ENCODE data around the gene DUSP16. TPM values are rescaled to one million over a fixed set of nuclear protein-coding genes. Genes with fewer than 3 reads are reported as not detected.

The DUSP16 gene
- total RNA-seq, 5 donors from 2014 or later (not counting 1 experiment from before 2014, with no cell fraction given): 44.6 to 72.3 (median 61.0) TPM

GRCh38 chr12:12441843-12442461 is 120.7 kb downstream of the DUSP16 start:
- Histone ChIP-seq H3K27me3 (replicated peaks in 1 of 2; ENCODE audit: control insufficient read depth in 2 of 2, extremely low read depth in 1 of 2, insufficient read depth in 2 of 2, low read length in 1 of 2) (no peaks in the 10 kb centered on the region), H3K9me3 (no peaks in the 10 kb centered on the region), H3K27ac (ENCODE audit: low read length) (peak overlapping the region; percentile 96), H3K36me3 (ENCODE audit: control insufficient read depth in 2 of 2, extremely low read depth in 1 of 2, insufficient read depth in 1 of 2, low read length in 1 of 2) (peaks cover 0 to 4% of the 10 kb centered on the region in 2 donors), H3K4me3 (ENCODE audit: control insufficient read depth in 1 of 2, extremely low read depth in 1 of 2, low read length in 1 of 2) (no peak overlapping the region), H3K4me1 (ENCODE audit: control insufficient read depth in 1 of 2, extremely low read depth in 1 of 2, insufficient read depth in 2 of 2, low read length in 2 of 2) (peaks cover 33 to 65% of the 10 kb centered on the region in 2 experiments)
- H3K4me3 Mint-ChIP-seq: peak overlapping the region; percentile 55 to 63 (median 62)
- ChIA-PET CTCF (interaction anchor here (0.6 to 2.7 kb wide), 13 partner anchors 24 to 295 kb away, joined by 3 to 21 read pairs (median 5); no protein-coding TSS in a partner anchor), POLR2A (interaction anchor here (0.5 to 2.4 kb wide), 23 partner anchors 12 to 295 kb away, joined by 3 to 28 read pairs (median 4); partner anchors contain the start of genes BORCS5 (in 1 of the 2) and DUSP16 (in 1 of the 2))
- peaks cover 0 to 5% (median 5%) of the 10 kb centered on the region in 3 donors for H3K9me3 Mint-ChIP-seq
- H3K36me3 Mint-ChIP-seq: peaks cover 23% of the 10 kb centered on the region
- H3K27me3 Mint-ChIP-seq: no peaks in the 10 kb centered on the region
- peak; percentile 82 to 91 (median 88) for ATAC-seq (replicated peaks in 1 of 4)
- 21% methylated on average over 2 of the region's 4 CpGs for WGBS (ENCODE audit: insufficient coverage)
- H3K27ac Mint-ChIP-seq: peak overlapping the region; percentile 92 to 94
- peaks cover 51 to 92% (median 88%) of the 10 kb centered on the region in 3 donors for H3K4me1 Mint-ChIP-seq
- DNase-seq: peak; percentile 29 to 87 (median 69)

- Mint-ChIP-seq H3K36me3 (peaks cover 22% of the 10 kb centered on the region), H3K4me1 (peaks cover 50 to 88% (median 82%) of the 10 kb centered on the region in 3 donors), H3K27me3 (no peaks in the 10 kb centered on the region), H3K9me3 (peaks cover 0 to 7% (median 6%) of the 10 kb centered on the region in 3 donors), H3K4me3 (peak overlapping the region; percentile 55 to 63 (median 62)), H3K27ac (peak overlapping the region; percentile 92 to 94)
- DNase-seq: no peak
- no peaks in the 10 kb centered on the region for H3K27me3 ChIP-seq (replicated peaks in 1 of 2; ENCODE audit: control insufficient read depth in 2 of 2, extremely low read depth in 1 of 2, insufficient read depth in 2 of 2, low read length in 1 of 2)
- H3K4me3 ChIP-seq (ENCODE audit: control insufficient read depth in 1 of 2, extremely low read depth in 1 of 2, low read length in 1 of 2): no peak overlapping the region
- H3K27ac ChIP-seq (ENCODE audit: low read length): peak overlapping the region; percentile 96
- ChIA-PET CTCF (interaction anchor here in 1 of 2 donors (0.6 to 2.7 kb wide), 10 partner anchors 25 to 295 kb away, joined by 3 to 21 read pairs (median 6); no protein-coding TSS in a partner anchor), POLR2A (interaction anchor here (0.6 to 2.4 kb wide), 18 partner anchors 15 to 122 kb away, joined by 3 to 28 read pairs (median 6); partner anchors contain the start of genes BORCS5 (in 1 of the 2) and DUSP16 (in 1 of the 2))
- H3K4me1 ChIP-seq (ENCODE audit: control insufficient read depth in 1 of 2, extremely low read depth in 1 of 2, insufficient read depth in 2 of 2, low read length in 2 of 2): peaks cover 33 to 63% of the 10 kb centered on the region in 2 experiments
- peak in 1 of 4 experiments; percentile 1 for ATAC-seq (replicated peaks in 1 of 4)
- no CpG with 5 or more reads among the region's 2 CpGs for WGBS (ENCODE audit: insufficient coverage)
- H3K9me3 ChIP-seq: no peaks in the 10 kb centered on the region
- H3K36me3 ChIP-seq (ENCODE audit: control insufficient read depth in 2 of 2, extremely low read depth in 1 of 2, insufficient read depth in 1 of 2, low read length in 1 of 2): peaks cover 0 to 8% of the 10 kb centered on the region in 2 donors
These were observed 121.2 kb downstream of the DUSP16 start for GRCh38 chr12:12441429-12441807.

GRCh38 chr12:12440784-12441428 is 121.8 kb downstream of the DUSP16 start:
- H3K27me3 Mint-ChIP-seq: no peaks in the 10 kb centered on the region
- H3K4me3 ChIP-seq (ENCODE audit: control insufficient read depth in 1 of 2, extremely low read depth in 1 of 2, low read length in 1 of 2): no peak overlapping the region
- peaks cover 33 to 63% of the 10 kb centered on the region in 2 experiments for H3K4me1 ChIP-seq (ENCODE audit: control insufficient read depth in 1 of 2, extremely low read depth in 1 of 2, insufficient read depth in 2 of 2, low read length in 2 of 2)
- H3K27ac Mint-ChIP-seq: peak overlapping the region; percentile 92 to 94
- H3K27ac ChIP-seq (ENCODE audit: low read length): peak overlapping the region; percentile 96
- H3K4me1 Mint-ChIP-seq: peaks cover 50 to 86% (median 81%) of the 10 kb centered on the region in 3 donors
- 93% methylated on average over 3 of the region's 4 CpGs for WGBS (ENCODE audit: insufficient coverage)
- H3K4me3 Mint-ChIP-seq: peak overlapping the region; percentile 2 to 63 (median 55)
- CTCF ChIA-PET: interaction anchor here (0.7 to 2.7 kb wide), 8 partner anchors 25 to 296 kb away, joined by 3 to 21 read pairs (median 6); no protein-coding TSS in a partner anchor
- no peaks in the 10 kb centered on the region for H3K9me3 ChIP-seq
- ATAC-seq (replicated peaks in 1 of 4) (no peak), DNase-seq (no peak)
- POLR2A ChIA-PET: interaction anchor here (0.6 to 2.4 kb wide), 12 partner anchors 19 to 114 kb away, joined by 3 to 28 read pairs (median 6); partner anchors contain the start of gene BORCS5 (in 1 of the 2)
- H3K27me3 ChIP-seq (replicated peaks in 1 of 2; ENCODE audit: control insufficient read depth in 2 of 2, extremely low read depth in 1 of 2, insufficient read depth in 2 of 2, low read length in 1 of 2): no peaks in the 10 kb centered on the region
- peaks cover 26% of the 10 kb centered on the region for H3K36me3 Mint-ChIP-seq
- peaks cover 0 to 9% of the 10 kb centered on the region in 2 donors for H3K36me3 ChIP-seq (ENCODE audit: control insufficient read depth in 2 of 2, extremely low read depth in 1 of 2, insufficient read depth in 1 of 2, low read length in 1 of 2)
- peaks cover 0 to 7% (median 6%) of the 10 kb centered on the region in 3 donors for H3K9me3 Mint-ChIP-seq

DNA sequence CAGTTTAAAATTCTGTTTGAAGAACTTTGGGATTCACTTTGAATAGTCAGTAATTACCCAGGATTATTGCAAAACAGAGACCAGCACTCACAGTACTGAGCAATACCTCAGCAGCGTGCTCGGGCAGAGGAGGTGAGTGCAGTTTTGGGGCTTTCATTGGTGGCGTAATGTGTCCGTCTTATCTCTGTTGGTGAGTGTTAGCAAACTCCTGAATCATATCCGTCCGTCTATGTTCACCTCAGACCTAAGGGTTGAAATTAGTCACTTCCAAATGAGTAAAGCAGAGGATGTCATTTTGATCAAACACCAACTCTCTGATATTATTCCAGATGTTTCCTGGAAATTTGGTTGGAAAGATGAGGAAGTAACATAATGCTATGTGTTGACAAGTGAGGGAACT is 123.0 kb downstream of the DUSP16 start:
- H3K27me3 Mint-ChIP-seq: no peaks in the 10 kb centered on the region

GRCh38 chr12:12436831-12437345 is 125.8 kb downstream of the DUSP16 start:
- Histone ChIP-seq H3K27ac (ENCODE audit: low read length) (no peak overlapping the region), H3K4me3 (ENCODE audit: control insufficient read depth in 1 of 2, extremely low read depth in 1 of 2, low read length in 1 of 2) (no peak overlapping the region), H3K4me1 (ENCODE audit: control insufficient read depth in 1 of 2, extremely low read depth in 1 of 2, insufficient read depth in 2 of 2, low read length in 2 of 2) (peaks cover 19 to 44% of the 10 kb centered on the region in 2 experiments), H3K27me3 (replicated peaks in 1 of 2; ENCODE audit: control insufficient read depth in 2 of 2, extremely low read depth in 1 of 2, insufficient read depth in 2 of 2, low read length in 1 of 2) (no peaks in the 10 kb centered on the region), H3K36me3 (ENCODE audit: control insufficient read depth in 2 of 2, extremely low read depth in 1 of 2, insufficient read depth in 1 of 2, low read length in 1 of 2) (peaks cover 0 to 14% of the 10 kb centered on the region in 2 donors), H3K9me3 (no peaks in the 10 kb centered on the region)
- POLR2A ChIA-PET: interaction anchor here in 1 of 2 donors (0.7 kb wide), 1 partner anchor 30 kb away, joined by 4 read pairs; no protein-coding TSS in a partner anchor
- no peak for DNase-seq
- CTCF ChIA-PET: interaction anchor here in 1 of 2 donors (0.9 kb wide), 1 partner anchor 60 kb away, joined by 3 read pairs; no protein-coding TSS in a partner anchor
- no CpG with 5 or more reads among the region's 2 CpGs for WGBS (ENCODE audit: insufficient coverage)
- Mint-ChIP-seq H3K4me1 (peaks cover 41 to 79% (median 75%) of the 10 kb centered on the region in 3 donors), H3K36me3 (peaks cover 39% of the 10 kb centered on the region), H3K27me3 (no peaks in the 10 kb centered on the region), H3K4me3 (no peak overlapping the region), H3K27ac (peak overlapping the region; percentile 25 to 89), H3K9me3 (peaks cover 0 to 7% (median 6%) of the 10 kb centered on the region in 3 donors)
- ATAC-seq (replicated peaks in 1 of 4): no peak

More for the DNA sequence above, 123.0 kb downstream of the DUSP16 start:
- Histone ChIP-seq H3K27ac (ENCODE audit: low read length) (peak overlapping the region; percentile 96), H3K27me3 (replicated peaks in 1 of 2; ENCODE audit: control insufficient read depth in 2 of 2, extremely low read depth in 1 of 2, insufficient read depth in 2 of 2, low read length in 1 of 2) (no peaks in the 10 kb centered on the region), H3K4me3 (ENCODE audit: control insufficient read depth in 1 of 2, extremely low read depth in 1 of 2, low read length in 1 of 2) (no peak overlapping the region), H3K4me1 (ENCODE audit: control insufficient read depth in 1 of 2, extremely low read depth in 1 of 2, insufficient read depth in 2 of 2, low read length in 2 of 2) (peaks cover 33 to 53% of the 10 kb centered on the region in 2 experiments), H3K36me3 (ENCODE audit: control insufficient read depth in 2 of 2, extremely low read depth in 1 of 2, insufficient read depth in 1 of 2, low read length in 1 of 2) (peaks cover 0 to 14% of the 10 kb centered on the region in 2 donors), H3K9me3 (no peaks in the 10 kb centered on the region)
- H3K9me3 Mint-ChIP-seq: peaks cover 0 to 7% (median 6%) of the 10 kb centered on the region in 3 donors
- H3K36me3 Mint-ChIP-seq: peaks cover 31% of the 10 kb centered on the region
- DNase-seq: peak in 26 of 35 experiments; percentile 6 to 71 (median 34)
- POLR2A ChIA-PET: interaction anchor here (0.6 to 1.1 kb wide), 4 partner anchors 17 to 82 kb away, joined by 3 to 7 read pairs (median 5); no protein-coding TSS in a partner anchor
- peaks cover 50 to 83% (median 80%) of the 10 kb centered on the region in 3 donors for H3K4me1 Mint-ChIP-seq
- H3K4me3 Mint-ChIP-seq: peak overlapping the region in 2 of 3 donors; percentile 42 to 63
- CTCF ChIA-PET: interaction anchor here in 1 of 2 donors (0.5 kb wide), 1 partner anchor 8 kb away, joined by 4 read pairs; no protein-coding TSS in a partner anchor
- H3K27ac Mint-ChIP-seq: peak overlapping the region; percentile 92 to 94
- no CpG with 5 or more reads among the region's 6 CpGs for WGBS (ENCODE audit: insufficient coverage)
- peak in 1 of 4 experiments; percentile 57 for ATAC-seq (replicated peaks in 1 of 4)
